HEK293 (cell line): ENCODE results near the gene MED25.

Experiments
- CTCF ChIA-PET: fragments of 350-600 bp; formaldehyde crosslinking; extraction: SDS; loops from one replicate; lab custom pipeline; 2021; ENCODE audit warnings: antibody characterized with exemption; lab: Yijun Ruan, JAX
- POLR2A ChIA-PET: fragments of 300-600 bp; formaldehyde crosslinking; extraction: SDS; loops from one replicate; lab custom pipeline; 2020; ENCODE audit warnings: antibody characterized with exemption, inconsistent platforms; lab: Yijun Ruan, JAX
- H3K27ac ChIP-seq: fragments of 200-500 bp; sonication (Bioruptor generic); 2 replicates; pipeline ENCODE4 v1.5.1; 2014; ENCODE audit warnings: low read depth, low read length, control low read depth, inconsistent platforms; ENCODE audit errors: extremely low read depth
- H3K36me3 ChIP-seq, 2 experiments: fragments of 200-500 bp in 1 of 2; sonication (Bioruptor generic) in 1 of 2; 1 replicate in 1 of 2; 2 replicates in 1 of 2; pipeline ENCODE4 v1.5.1; 2014 to 2017; ENCODE audit warnings: inconsistent platforms in 2 of 2, low read length in 2 of 2; ENCODE audit not compliant: control insufficient read depth in 2 of 2, insufficient read depth in 1 of 2
- H3K4me1 ChIP-seq: fragments of 200-500 bp; sonication (Bioruptor generic); 2 replicates; pipeline ENCODE4 v1.5.1; 2014; ENCODE audit warnings: mild to moderate bottlenecking, low read length, inconsistent platforms; ENCODE audit not compliant: control insufficient read depth, insufficient read depth
- H3K4me3 ChIP-seq: 2 replicates; pipeline ENCODE4 v1.5.1; 2011; ENCODE audit warnings: low read depth, mild to moderate bottlenecking, control low read depth, low read length, moderate library complexity
- H3K9me3 ChIP-seq: fragments of 200-500 bp; sonication (Bioruptor generic); 2 replicates; pipeline ENCODE4 v1.5.1; 2014; ENCODE audit warnings: low read depth, low read length, inconsistent platforms; ENCODE audit not compliant: control insufficient read depth, insufficient read depth
- BCL11B ChIP-seq: fragments of 450-650 bp; formaldehyde crosslinking; IDR thresholded peaks from 2 replicates; pipeline ENCODE4 v1.5.1; 2016; ENCODE audit warnings: low read depth, missing biosample characterization, missing genetic modification characterization
- CTCF ChIP-seq: fragments of 450-650 bp; formaldehyde crosslinking; IDR thresholded peaks from 2 replicates; pipeline ENCODE4 v1.5.1; 2016; ENCODE audit warnings: missing biosample characterization, missing genetic modification characterization
- HOXD13 ChIP-seq: sonication (generic); formaldehyde crosslinking; IDR thresholded peaks from 2 replicates; pipeline ENCODE4 v1.8.0; 2022; ENCODE audit warnings: missing genetic modification reagents, borderline replicate concordance
- OSR2 ChIP-seq: fragments of 450-650 bp; formaldehyde crosslinking; IDR thresholded peaks from 2 replicates; pipeline ENCODE4 v1.5.1; 2016; ENCODE audit warnings: missing biosample characterization, missing genetic modification characterization
- PBX3 ChIP-seq: sonication (generic); formaldehyde crosslinking; IDR thresholded peaks from 2 replicates; pipeline ENCODE4 v1.8.1; 2022; ENCODE audit warnings: mild to moderate bottlenecking, moderate library complexity, missing genetic modification reagents
- SALL2 ChIP-seq: fragments of 450-650 bp; formaldehyde crosslinking; IDR thresholded peaks from 2 replicates; pipeline ENCODE4 v1.5.0; 2017; ENCODE audit warnings: missing biosample characterization, mild to moderate bottlenecking, missing genetic modification characterization, borderline replicate concordance
- SP3 ChIP-seq: fragments of 450-650 bp; formaldehyde crosslinking; IDR thresholded peaks from 2 replicates; pipeline ENCODE4 v1.5.1; 2016; ENCODE audit warnings: missing biosample characterization, missing genetic modification characterization
- ZFHX2 ChIP-seq: fragments of 450-650 bp; formaldehyde crosslinking; conservative IDR thresholded peaks from 2 replicates; pipeline ENCODE4 v1.5.1; 2016; ENCODE audit warnings: missing biosample characterization, missing genetic modification characterization
- ZNF18 ChIP-seq: fragments of 450-650 bp; formaldehyde crosslinking; IDR thresholded peaks from 2 replicates; pipeline ENCODE4 v1.5.1; 2016; ENCODE audit warnings: missing biosample characterization, missing genetic modification characterization
- ZNF211 ChIP-seq: fragments of 450-650 bp; formaldehyde crosslinking; IDR thresholded peaks from 2 replicates; pipeline ENCODE4 v1.5.1; 2016; ENCODE audit warnings: low read depth, missing biosample characterization, missing genetic modification characterization
- ZNF391 ChIP-seq: fragments of 450-650 bp; formaldehyde crosslinking; IDR thresholded peaks from 2 replicates; pipeline ENCODE4 v1.5.1; 2016; ENCODE audit warnings: low read depth, missing biosample characterization, missing genetic modification characterization, borderline replicate concordance
- ZNF394 ChIP-seq: fragments of 450-650 bp; formaldehyde crosslinking; IDR thresholded peaks from 2 replicates; pipeline ENCODE4 v1.5.1; 2016; ENCODE audit warnings: missing biosample characterization, missing genetic modification characterization, mild to moderate bottlenecking, moderate library complexity, borderline replicate concordance
- ZNF48 ChIP-seq: fragments of 450-650 bp; formaldehyde crosslinking; IDR thresholded peaks from 2 replicates; pipeline ENCODE4 v1.5.1; 2016; ENCODE audit warnings: missing biosample characterization, missing genetic modification characterization
- ZNF544 ChIP-seq: fragments of 450-650 bp; formaldehyde crosslinking; IDR thresholded peaks from 2 replicates; pipeline ENCODE4 v1.5.0; 2017; ENCODE audit warnings: missing biosample characterization, missing genetic modification characterization
- ZNF548 ChIP-seq: fragments of 450-650 bp; formaldehyde crosslinking; IDR thresholded peaks from 2 replicates; pipeline ENCODE4 v1.5.1; 2016; ENCODE audit warnings: missing biosample characterization, missing genetic modification characterization
- ZNF558 ChIP-seq: fragments of 450-650 bp; formaldehyde crosslinking; IDR thresholded peaks from 2 replicates; pipeline ENCODE4 v1.5.1; 2016; ENCODE audit warnings: missing biosample characterization, missing genetic modification characterization
- ZNF704 ChIP-seq: fragments of 450-650 bp; formaldehyde crosslinking; IDR thresholded peaks from 2 replicates; pipeline ENCODE4 v1.5.1; 2016; ENCODE audit warnings: missing biosample characterization, missing genetic modification characterization
- ZNF76 ChIP-seq: fragments of 450-650 bp; formaldehyde crosslinking; IDR thresholded peaks from 2 replicates; pipeline ENCODE4; 2016; ENCODE audit warnings: low read depth, missing biosample characterization, missing genetic modification characterization, borderline replicate concordance
- ZNF785 ChIP-seq: fragments of 450-650 bp; formaldehyde crosslinking; IDR thresholded peaks from 2 replicates; pipeline ENCODE4 v1.5.1; 2016; ENCODE audit warnings: missing biosample characterization, missing genetic modification characterization
- ZSCAN30 ChIP-seq: fragments of 450-650 bp; IDR thresholded peaks from 2 replicates; pipeline ENCODE4 v1.5.1; 2018; ENCODE audit warnings: missing biosample characterization, mild to moderate bottlenecking, missing genetic modification characterization, moderate library complexity
- TF ChIP-seq, protein P1 (sequence below): fragments of 450-650 bp; formaldehyde crosslinking; IDR thresholded peaks from 2 replicates; pipeline ENCODE4 v1.5.1; 2016; ENCODE audit warnings: missing biosample characterization, missing genetic modification characterization
- TF ChIP-seq, protein P2 (sequence below): fragments of 450-650 bp; formaldehyde crosslinking; IDR thresholded peaks from 2 replicates; pipeline ENCODE4 v1.5.1; 2016; ENCODE audit warnings: missing biosample characterization, missing genetic modification characterization
- TF ChIP-seq, protein P3 (sequence below): fragments of 450-650 bp; formaldehyde crosslinking; IDR thresholded peaks from 2 replicates; pipeline ENCODE4 v1.5.1; 2016; ENCODE audit warnings: missing biosample characterization, missing genetic modification characterization

The MED25 gene

DNA sequence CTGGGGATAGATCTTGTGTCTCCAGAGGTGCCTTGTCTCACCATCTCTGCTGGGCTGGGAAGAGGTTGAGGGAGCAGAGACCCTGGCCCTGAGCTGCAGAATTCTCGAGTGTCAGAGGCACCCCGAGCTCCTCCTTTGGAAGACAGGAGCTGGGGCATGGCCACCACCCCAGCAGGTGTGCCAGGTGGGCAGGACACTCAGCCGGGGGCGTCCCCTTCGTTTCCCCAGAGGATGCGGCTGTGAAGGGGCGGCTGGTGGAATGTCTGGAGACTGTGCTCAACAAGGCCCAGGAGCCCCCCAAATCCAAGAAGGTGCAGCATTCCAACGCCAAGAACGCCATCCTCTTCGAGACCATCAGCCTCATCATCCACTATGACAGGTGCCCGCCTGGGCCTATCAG is 19.5 kb upstream of the MED25 start:
- H3K4me3 ChIP-seq = no peak overlapping the region
- ChIA-PET POLR2A (no interaction called here), CTCF (interaction anchor here (1.7 kb wide), 1 partner anchor 11 kb away, joined by 6 read pairs; no protein-coding TSS in a partner anchor)
- H3K27ac ChIP-seq = no peak overlapping the region
- H3K9me3 ChIP-seq = no peaks in the 10 kb centered on the region
- peaks cover 25 to 83% of the 10 kb centered on the region in 2 experiments for H3K36me3 ChIP-seq
- TF ChIP-seq CTCF (tag by site-specific recombination) (no peak), BCL11B (tag by site-specific recombination) (no peak), ZNF48 (tag by site-specific recombination) (no peak), OSR2 (tag by site-specific recombination) (no peak), ZNF18 (tag by site-specific recombination) (no peak), ZNF544 (tag by site-specific recombination) (no peak), ZNF211 (tag by site-specific recombination) (no peak), ZNF394 (tag by site-specific recombination) (no peak), SALL2 (tag by site-specific recombination) (no peak), ZNF76 (tag by site-specific recombination) (no peak), ZNF548 (no peak)
- TF ChIP-seq, protein P1, sequence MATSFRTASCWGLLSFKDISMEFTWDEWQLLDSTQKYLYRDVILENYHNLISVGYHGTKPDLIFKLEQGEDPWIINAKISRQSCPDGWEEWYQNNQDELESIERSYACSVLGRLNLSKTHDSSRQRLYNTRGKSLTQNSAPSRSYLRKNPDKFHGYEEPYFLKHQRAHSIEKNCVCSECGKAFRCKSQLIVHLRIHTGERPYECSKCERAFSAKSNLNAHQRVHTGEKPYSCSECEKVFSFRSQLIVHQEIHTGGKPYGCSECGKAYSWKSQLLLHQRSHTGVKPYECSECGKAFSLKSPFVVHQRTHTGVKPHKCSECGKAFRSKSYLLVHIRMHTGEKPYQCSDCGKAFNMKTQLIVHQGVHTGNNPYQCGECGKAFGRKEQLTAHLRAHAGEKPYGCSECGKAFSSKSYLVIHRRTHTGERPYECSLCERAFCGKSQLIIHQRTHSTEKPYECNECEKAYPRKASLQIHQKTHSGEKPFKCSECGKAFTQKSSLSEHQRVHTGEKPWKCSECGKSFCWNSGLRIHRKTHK (tag by site-specific recombination) = no peak
- TF ChIP-seq, protein P2, sequence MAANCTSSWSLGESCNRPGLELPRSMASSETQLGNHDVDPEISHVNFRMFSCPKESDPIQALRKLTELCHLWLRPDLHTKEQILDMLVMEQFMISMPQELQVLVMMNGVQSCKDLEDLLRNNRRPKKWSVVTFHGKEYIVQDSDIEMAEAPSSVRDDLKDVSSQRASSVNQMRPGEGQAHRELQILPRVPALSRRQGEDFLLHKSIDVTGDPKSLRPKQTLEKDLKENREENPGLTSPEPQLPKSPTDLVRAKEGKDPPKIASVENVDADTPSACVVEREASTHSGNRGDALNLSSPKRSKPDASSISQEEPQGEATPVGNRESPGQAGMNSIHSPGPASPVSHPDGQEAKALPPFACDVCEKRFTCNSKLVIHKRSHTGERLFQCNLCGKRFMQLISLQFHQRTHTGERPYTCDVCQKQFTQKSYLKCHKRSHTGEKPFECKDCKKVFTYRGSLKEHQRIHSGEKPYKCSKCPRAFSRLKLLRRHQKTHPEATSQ = no peak
- TF ChIP-seq, protein P3, sequence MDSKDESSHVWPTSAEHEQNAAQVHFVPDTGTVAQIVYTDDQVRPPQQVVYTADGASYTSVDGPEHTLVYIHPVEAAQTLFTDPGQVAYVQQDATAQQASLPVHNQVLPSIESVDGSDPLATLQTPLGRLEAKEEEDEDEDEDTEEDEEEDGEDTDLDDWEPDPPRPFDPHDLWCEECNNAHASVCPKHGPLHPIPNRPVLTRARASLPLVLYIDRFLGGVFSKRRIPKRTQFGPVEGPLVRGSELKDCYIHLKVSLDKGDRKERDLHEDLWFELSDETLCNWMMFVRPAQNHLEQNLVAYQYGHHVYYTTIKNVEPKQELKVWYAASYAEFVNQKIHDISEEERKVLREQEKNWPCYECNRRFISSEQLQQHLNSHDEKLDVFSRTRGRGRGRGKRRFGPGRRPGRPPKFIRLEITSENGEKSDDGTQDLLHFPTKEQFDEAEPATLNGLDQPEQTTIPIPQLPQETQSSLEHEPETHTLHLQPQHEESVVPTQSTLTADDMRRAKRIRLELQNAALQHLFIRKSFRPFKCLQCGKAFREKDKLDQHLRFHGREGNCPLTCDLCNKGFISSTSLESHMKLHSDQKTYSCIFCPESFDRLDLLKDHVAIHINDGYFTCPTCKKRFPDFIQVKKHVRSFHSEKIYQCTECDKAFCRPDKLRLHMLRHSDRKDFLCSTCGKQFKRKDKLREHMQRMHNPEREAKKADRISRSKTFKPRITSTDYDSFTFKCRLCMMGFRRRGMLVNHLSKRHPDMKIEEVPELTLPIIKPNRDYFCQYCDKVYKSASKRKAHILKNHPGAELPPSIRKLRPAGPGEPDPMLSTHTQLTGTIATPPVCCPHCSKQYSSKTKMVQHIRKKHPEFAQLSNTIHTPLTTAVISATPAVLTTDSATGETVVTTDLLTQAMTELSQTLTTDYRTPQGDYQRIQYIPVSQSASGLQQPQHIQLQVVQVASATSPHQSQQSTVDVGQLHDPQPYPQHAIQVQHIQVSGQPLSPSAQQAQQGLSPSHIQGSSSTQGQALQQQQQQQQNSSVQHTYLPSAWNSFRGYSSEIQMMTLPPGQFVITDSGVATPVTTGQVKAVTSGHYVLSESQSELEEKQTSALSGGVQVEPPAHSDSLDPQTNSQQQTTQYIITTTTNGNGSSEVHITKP (tag by site-specific recombination) = no peak
- no peaks in the 10 kb centered on the region for H3K4me1 ChIP-seq

DNA sequence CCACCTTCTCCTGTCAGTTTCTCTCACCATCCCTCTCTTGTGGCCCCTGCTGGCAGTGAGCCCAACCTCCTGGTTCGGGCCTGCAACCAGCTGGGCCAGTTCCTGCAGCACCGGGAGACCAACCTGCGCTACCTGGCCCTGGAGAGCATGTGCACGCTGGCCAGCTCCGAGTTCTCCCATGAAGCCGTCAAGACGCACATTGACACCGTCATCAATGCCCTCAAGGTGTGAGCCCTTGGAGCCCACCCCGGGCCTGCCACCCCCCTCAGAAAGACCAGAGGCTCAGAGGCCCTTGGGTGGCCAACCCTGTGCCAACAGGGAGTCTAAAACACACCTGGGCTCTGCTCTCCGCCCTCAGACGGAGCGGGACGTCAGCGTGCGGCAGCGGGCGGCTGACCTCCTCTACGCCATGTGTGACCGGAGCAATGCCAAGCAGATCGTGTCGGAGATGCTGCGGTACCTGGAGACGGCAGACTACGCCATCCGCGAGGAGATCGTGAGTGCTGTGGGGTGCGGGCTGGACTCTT is 18.8 kb upstream of the MED25 start:
- CTCF ChIA-PET = no interaction called here
- H3K4me1 ChIP-seq = no peaks in the 10 kb centered on the region
- no peaks in the 10 kb centered on the region for H3K9me3 ChIP-seq
- POLR2A ChIA-PET = no interaction called here
- H3K27ac ChIP-seq = no peak overlapping the region
- peaks cover 27 to 82% of the 10 kb centered on the region in 2 experiments; a peak in 2 of 3 replicates for H3K36me3 ChIP-seq
- no peak overlapping the region for H3K4me3 ChIP-seq
- TF ChIP-seq ZNF785 = no peak
- TF ChIP-seq ZSCAN30 = no peak
- TF ChIP-seq PBX3 (CRISPR knock-in tag) = no peak
- TF ChIP-seq HOXD13 (CRISPR knock-in tag) = no peak
- no peak for TF ChIP-seq ZNF558
- TF ChIP-seq ZNF391 (tag by site-specific recombination) = no peak
- no peak for TF ChIP-seq ZFHX2 (tag by site-specific recombination)
- TF ChIP-seq ZNF704 (tag by site-specific recombination) = no peak
- TF ChIP-seq SP3 (tag by site-specific recombination) = no peak
